HG03558 (cell line): ENCODE data around the gene HMGA1.

ENCODE experiments used
- ATAC-seq: cut with Tn5 transposase; IDR thresholded peaks from one replicate; pipeline ENCODE4 v1.9.1; 2021; ENCODE audit warnings: moderate number of reproducible peaks; ENCODE audit not compliant: unreplicated experiment; ENCODE audit errors: extremely low read depth

Gene HMGA1

GRCh38 chr6:34223956-34224940 lies 12.4 kb upstream of the HMGA1 start:
- peak; percentile 65 for ATAC-seq

- no peak for ATAC-seq
Observed at GRCh38 chr6:34225551-34225950, 11.1 kb upstream of the HMGA1 start.

- no peak for ATAC-seq
Observed at GRCh38 chr6:34226066-34226465, 10.6 kb upstream of the HMGA1 start.

GRCh38 chr6:34226731-34227586 lies 9.7 kb upstream of the HMGA1 start:
- ATAC-seq: no peak

- no peak for ATAC-seq
Observed at GRCh38 chr6:34227761-34228421, 8.8 kb upstream of the HMGA1 start.

- no peak for ATAC-seq
Observed at GRCh38 chr6:34229877-34230276, 6.8 kb upstream of the HMGA1 start.

GRCh38 chr6:34230653-34231371 lies 5.9 kb upstream of the HMGA1 start:
- no peak for ATAC-seq

- ATAC-seq: no peak
Observed at GRCh38 chr6:34231566-34232336, 4.9 kb upstream of the HMGA1 start.

GRCh38 chr6:34232901-34233300 lies 3.8 kb upstream of the HMGA1 start:
- ATAC-seq: no peak

GRCh38 chr6:34233867-34234266 lies 2.8 kb upstream of the HMGA1 start:
- ATAC-seq: no peak

GRCh38 chr6:34234667-34235306 lies 1.9 kb upstream of the HMGA1 start:
- no peak for ATAC-seq

GRCh38 chr6:34235307-34236130 lies 1.2 kb upstream of the HMGA1 start:
- ATAC-seq: no peak

GRCh38 chr6:34236131-34236442 lies 586 bp upstream of the HMGA1 start:
- no peak for ATAC-seq

- ATAC-seq: no peak
Observed at GRCh38 chr6:34237316-34237721, 646 bp downstream of the HMGA1 start.

GRCh38 chr6:34237722-34238584 lies 1.3 kb downstream of the HMGA1 start:
- no peak for ATAC-seq

- ATAC-seq: no peak
Observed at GRCh38 chr6:34238585-34239499, 2.2 kb downstream of the HMGA1 start.
